ENCODE measurements around the gene SPATA16.
A peak's percentile ranks its signal among the peaks of the same experiment; 100 is the strongest.
"Not testable (repeated sequence)": the region's sequence is repeated elsewhere in the genome, so short reads cannot be mapped to it uniquely, and the experiment has no call there.

Gene SPATA16

DNA sequence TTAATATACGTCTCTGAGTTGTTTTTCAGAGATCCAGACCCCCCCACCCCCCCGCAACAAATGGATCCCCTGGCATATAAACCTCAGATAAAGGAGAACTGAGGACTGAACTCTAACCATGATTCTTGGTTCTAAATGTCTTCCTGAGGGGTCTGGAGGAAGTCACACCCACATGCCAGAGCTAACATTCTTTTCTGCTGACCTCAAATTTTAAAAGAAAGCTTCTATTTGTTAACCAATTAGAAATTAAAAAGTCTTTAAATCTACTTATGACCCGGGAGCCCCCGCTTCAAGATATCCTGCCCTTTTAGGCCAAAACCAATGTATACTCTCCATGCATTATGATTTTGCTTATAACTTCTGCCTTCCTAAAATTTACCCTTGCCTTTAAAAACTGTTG, 202.2 kb downstream of the SPATA16 start:
- DNase-seq: no peak

DNA sequence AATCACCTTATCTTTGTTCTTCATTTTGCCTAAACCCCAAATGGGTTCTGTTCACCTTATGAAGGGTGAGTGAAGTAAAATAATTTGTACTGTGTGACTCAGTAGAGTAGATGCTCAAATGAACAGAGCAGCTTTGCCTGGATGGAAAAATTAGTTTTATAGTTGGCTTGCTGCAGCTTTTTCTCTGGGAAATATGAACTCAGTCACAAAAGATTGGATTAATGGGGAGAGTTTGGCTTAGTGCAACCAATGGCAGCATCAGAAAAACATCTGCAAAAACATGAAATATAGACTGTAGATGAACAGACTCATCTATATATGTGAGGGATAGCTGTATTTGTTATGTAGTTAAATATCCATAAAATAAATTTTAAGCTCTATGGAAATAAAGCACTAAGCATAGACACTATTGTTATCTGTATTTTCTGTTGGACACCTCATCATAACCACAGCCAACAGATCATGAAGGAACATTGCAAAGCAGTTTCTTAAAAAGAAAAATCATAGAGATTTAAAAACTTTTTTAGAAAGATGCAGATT, 209.2 kb downstream of the SPATA16 start:
- no peak for DNase-seq

DNA sequence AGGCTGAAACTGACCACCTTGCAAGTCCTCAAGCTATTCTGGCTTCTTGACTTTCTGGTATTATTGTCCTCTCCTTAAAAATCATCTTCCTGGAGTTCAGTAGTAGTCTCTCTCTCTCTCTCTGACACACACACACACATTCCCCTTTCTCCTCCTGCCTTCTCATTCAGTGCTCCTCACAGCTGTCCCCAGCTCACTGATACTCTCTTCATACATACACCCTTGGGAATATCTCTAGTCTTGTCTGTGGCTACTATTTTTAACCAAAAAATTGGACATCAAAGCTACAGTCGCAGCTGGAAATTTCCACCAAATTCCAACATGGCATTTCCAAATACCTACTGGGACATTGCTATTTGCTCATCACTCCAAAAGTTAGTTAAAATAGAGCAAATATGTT, 211.6 kb downstream of the SPATA16 start:
- DNase-seq: no peak

DNA sequence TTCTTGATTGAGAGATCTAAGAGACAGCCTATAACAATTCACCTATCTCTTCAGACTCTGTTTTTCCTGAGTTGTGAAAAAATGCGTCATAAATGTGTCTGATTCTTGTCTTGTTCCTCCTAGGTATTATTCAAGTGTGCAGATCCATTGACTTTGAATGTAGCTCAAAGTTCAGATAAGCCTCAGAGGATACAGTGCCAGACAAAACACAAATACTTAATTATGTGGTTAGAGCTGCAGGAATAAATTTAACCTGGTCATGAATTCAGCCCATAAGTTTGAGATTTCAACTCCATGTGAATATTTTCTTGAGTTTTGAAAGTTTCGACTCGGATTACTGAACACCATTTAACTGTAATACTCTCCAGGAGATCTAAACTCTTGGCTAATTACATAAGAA, 216.5 kb downstream of the SPATA16 start:
- DNase-seq: no peak

DNA sequence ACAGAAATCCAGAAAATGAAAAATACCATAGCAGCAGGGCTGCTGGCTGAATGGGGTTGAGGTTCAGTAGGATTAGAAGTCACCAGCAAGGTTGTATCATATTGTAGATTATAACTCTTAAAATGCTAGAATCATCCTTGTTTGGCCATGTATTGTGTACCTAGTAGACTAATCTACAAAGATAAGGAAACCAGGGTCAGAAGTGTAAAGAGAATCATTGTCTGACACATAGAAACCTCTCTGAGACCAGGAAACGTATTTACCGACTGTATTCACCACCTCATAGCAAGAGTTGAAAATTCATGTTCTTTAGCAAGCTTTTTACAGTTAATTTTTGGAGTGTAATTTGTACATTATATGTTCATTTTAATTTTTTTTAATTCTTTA, 221.7 kb downstream of the SPATA16 start:
- DNase-seq: peak; percentile 77

DNA sequence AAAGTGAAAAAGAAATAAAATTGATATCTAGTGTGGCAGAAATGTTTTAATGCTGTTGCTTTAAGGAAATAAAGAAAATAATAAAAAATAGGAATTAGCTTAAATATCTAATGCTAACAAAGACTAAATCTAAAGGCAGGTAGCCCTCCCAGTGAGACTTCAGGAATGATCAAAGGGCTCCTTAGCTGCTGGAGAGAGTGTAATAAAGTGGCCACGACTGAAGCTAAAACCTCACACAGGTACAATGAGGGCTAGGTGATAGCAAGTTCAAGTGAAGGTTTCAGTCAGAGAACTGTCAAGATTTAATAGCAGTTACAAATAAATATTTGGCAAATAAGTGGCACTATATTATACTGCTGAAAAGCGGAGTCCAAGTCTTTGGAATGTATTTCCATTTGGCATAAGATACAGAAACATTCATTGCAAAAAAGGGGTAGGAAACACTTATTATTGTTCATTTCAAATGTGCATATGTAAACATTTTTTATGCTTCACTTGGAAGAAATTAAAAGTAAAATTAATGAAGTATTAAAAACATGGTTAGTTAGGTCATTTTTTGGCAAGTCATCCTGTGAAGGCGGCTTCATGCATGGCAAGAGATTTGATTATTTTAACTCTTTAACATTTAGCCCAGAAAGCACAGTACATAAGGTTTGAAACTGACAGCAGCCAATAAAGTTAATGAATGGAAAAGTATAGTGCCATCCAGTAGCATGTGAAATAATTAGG, 222.3 kb downstream of the SPATA16 start:
- peak; percentile 78 for DNase-seq

DNA sequence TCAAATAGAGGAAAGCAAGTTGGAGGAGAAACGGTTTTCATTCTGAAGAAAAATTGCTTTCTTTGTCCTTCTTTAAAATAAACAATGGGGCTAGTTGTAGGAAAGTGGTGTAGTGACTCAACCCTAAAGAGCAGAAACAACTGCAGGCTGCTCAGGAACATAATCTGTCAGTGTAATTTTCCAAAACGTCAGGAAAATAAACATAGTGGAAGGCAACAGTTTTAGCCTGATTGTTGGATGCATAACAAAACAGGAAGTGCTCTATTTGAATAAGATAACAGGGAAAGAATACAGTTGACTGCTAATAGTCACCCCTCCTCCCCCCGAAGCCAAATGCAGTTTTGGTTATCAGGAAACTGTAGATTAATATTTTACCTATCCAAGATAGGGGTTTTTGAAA, 222.9 kb downstream of the SPATA16 start:
- DNase-seq: peak; percentile 97

DNA sequence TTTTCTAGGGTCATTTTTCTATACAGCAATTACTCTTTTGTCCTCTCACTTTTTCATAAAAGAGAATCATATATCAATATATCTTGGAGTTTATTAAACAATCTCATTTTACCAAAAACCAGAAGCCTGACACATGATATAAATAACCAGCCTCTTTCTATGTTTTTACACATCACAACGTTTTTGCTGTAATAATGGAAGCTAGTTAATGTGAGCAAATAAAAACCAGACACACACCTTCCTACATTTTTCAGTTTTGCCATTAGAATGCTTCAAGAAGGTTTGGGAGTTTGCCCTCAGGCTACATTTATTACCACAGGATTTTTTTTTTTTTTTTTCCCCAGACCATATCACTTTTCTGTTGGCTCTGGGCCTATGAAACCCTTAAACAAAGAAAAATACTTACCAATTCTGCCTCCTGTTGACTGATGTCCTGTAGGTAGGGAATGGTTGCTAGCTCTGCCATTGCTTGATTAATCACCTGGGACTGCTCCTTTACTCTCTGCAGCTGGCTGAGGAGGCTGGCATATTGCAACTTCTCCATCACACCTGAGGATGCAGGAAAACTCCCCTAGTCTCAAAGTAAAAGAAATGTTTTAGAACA, 225.0 kb downstream of the SPATA16 start:
- peak; percentile 100 for DNase-seq

DNA sequence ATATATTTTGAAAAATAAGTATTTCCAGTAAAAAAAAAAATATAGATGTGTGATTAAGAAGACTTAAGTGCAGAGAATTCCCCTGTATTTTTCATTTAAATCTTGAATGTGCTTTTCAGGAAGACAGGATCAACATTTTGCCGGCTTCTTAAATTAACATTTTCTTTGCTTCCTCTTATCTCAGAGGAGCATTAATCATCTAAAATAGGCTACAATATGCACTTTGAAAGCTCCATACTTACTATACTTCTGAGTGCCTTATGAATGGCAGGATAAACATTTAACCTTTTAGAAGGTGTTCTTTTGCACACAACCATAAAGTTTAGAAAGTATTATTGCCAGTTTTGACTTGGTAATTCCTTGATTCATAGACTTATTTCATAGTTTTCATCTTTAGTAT, 226.2 kb downstream of the SPATA16 start:
- DNase-seq: no peak

DNA sequence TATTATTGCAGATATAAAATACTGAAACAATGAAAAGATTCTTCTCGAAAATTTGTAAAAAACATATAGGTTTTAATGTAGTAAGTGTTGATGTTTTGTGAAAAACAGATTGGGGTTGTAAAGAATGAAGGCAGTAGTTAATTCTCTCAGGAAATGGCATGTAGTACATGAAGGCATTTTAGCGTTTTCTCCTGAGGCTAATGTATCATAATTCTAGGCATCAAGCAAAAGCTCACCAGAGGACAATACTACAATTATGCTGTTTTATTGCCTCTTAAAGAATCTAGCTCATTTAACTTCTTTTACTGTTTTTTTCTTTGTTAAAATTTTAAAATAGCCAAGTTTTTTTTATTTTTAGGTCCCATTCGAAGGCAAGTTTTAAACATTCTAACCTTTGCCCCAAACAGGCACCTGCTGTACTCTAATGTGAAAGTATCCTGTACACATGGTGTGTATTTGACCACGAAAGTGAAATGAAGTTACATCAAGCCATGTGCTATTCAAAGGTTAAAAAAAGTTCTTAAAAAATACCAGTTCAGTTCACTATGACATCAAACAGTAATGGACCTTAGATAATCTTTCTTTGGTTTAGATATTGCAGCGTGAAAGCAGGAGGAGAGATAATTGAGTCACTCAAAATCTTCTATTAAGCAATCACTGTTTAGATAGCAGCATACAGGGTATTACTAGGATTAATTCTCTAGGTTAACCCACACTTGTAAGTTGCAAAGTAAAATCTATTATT, 227.0 kb downstream of the SPATA16 start:
- peak; percentile 13 for DNase-seq

DNA sequence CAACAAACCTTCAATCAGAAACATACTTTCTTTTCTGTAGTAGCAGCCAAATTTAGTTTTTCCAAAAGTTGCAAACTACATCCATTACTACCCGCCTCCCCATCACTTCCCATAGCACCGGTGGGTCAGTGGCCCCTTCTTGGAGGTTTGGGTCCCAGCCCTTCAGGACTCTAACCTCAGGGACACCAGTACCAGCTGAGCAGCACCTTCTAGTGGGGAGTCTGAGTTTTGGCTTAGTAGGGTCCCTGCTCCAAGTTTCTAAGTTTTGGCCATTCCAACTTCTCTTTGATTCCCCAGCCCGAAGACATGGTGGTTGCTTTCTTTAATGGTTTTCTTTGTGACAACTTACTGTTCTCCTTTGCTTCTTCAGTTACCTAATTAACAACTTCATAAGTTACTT, 229.9 kb downstream of the SPATA16 start:
- DNase-seq: no peak

DNA sequence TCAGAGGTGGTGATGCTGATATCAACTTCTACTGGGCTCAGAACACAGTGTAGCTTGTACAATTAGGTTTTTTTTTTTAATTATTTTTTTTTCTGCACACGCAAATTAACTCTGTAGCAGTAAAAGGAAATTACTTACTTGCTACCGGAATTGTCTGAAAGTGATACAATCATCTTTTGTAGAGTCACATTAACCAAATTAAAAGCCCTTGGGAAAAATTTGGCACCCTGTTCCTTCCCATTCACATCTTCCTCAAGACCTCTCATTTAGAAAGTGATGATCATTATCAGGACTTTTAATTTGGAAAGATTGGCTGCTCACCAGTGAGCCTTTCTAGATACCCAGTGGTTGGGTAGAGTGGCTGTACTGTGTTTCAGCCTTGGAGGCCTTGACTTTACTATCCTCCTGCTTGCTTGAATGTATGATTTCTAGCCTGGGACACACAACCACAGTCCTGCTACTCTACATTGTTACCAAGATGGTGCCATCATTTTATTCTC, 232.2 kb downstream of the SPATA16 start:
- DNase-seq: no peak

DNA sequence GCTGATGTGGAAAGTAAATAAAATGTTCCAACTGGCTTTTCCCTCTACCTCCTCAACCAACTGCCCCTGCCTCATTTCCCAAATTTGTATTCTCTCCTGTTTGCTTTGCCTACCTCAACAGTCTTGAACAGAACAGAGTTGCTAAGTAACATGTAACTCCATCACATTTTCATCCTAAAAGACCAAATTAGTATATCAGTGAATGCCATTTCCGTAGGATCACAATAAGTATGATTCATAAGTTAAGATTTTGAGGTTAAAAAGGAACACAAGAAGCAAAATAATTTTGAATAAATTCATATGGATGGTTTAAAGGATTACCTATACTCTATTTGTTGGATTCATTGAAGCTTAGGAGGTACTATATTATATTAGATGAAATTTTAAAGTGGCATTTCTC, 235.6 kb downstream of the SPATA16 start:
- no peak for DNase-seq

DNA sequence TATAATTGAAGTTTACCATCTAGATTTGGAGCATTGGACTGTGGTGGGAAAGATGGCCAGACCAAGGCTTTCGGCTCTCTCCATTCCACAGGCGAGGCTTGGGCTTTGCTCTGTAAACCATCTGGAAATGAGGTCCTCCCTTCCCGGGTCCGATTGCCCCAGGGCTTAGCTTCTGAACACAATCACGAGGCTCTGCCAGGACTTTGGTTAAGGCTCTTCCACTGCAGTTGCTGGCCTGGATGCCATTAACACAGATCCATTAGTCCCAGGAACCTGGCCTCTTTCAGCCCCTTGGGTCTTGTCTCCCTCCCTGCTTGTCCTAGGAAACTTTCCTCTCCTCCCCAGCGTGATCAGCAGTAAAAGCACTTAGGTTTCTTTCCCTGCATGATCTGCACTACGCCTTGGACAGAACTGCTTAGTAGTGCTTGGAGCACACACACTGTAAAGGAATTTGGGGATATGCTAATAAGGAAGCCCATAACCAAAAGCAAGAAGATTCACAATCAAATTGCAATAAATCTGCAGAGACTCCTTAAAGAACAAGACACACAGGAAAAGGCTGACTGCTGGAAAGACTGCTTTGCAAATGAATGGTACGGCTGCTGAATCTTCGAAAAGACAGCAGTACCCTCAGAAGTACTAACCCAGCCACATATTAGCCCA, 236.2 kb downstream of the SPATA16 start:
- no peak for DNase-seq

DNA sequence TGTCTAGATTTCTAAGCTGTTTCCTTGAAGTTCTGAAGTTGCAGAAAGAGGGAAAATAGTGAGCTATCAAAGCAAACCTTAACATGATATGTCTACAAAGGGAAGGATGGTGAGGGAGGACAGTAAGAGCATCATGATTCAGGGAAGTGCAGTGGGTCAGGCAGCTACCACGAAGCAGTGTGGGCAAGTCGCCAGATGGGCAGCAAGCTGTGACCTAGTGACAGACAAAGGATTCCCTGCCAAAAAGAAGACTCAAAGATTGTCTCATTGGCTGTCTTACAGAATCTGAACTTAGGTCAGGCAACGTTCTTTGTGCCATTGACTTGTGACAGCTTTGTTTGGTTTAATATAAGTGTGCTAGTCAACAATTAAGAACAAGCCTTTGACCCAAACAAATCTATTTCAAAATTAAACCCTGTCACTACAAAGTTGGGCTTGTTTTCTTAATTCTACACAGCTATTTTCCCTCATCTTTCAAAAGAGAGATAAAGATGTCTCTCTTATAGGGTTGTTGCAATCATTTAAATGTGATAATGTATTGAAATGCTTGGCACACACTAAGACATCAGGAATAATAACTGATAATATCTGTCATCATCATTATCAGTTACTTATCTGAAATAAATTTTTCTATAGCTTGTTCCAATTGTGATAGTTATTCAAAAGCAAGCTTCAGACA, 237.3 kb downstream of the SPATA16 start:
- peak; percentile 25 for DNase-seq

DNA sequence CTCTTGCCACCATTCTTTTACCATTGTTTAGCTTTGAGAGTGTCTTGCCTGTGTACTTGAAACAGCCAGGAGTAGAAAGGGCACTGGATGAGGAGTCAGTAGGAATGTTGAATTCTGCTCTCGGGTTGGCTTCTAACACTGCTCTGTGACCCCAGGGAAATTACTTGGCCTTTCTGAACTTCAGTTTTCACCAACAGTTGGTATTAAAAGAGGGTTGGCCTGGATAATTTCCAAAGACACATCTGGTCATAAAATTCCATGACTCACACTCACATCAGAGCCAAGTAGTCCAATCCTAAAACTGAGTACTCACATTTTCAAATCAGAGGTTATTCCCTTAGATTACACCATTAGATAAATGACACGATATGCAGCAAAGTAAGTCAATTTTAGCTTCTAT, 248.9 kb downstream of the SPATA16 start:
- DNase-seq: no peak

DNA sequence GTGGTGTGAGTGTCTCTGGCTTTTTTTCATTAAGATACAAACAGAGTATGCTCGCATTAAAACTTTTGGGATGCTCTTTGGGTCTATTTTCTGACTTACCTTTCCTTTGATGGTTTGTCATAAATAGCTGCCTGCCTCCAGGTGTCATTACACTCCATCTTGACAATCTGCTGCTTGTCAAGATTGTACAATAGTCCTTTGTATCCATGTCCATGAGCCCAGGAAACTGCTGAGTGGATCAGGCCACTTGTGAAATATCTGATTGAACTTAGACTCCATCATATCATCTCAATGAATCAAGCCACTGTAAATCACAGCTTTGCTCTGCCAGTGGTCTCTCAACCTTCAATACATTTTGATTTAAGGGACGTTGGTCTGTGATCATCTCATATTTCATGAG, 255.3 kb downstream of the SPATA16 start:
- peak; percentile 60 for DNase-seq

DNA sequence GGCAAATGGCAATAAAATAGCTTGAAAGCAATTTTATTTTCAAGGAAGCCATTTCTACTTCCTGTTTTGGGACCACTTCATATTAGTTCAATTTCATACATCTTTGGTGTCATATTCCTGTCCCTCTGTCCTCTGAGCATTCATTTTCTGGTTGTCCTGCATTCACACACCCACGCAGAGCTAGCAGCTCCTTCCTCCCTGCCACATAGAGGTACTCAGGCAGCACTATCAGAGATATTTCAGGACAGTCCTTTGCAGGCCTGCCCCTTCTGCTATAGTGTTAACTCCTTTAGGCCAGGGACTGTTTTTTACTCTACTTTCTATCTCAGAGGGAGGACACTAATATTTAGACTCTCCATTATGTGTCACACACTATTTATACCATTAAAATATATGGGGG, 258.5 kb downstream of the SPATA16 start:
- no peak for DNase-seq

DNA sequence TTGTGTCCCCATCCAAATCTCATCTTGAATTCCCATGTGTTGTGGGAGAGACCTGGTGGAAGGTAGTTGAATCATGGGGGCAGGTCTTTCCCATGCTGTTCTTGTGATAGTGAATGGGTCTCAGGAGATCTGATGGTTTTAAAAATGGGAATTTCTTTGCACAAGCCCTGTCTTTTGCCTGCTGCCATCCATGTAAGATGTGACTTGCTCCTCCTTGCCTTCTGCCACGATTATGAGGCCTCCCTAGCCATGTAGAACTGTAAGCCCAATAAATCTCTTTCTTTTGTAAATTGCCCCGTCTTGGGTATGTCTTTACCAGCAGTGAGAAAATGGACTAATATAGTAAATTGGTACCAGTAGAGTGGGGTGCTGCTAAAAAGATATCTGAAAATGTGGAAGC, 261.7 kb downstream of the SPATA16 start:
- not testable (repeated sequence) for DNase-seq

DNA sequence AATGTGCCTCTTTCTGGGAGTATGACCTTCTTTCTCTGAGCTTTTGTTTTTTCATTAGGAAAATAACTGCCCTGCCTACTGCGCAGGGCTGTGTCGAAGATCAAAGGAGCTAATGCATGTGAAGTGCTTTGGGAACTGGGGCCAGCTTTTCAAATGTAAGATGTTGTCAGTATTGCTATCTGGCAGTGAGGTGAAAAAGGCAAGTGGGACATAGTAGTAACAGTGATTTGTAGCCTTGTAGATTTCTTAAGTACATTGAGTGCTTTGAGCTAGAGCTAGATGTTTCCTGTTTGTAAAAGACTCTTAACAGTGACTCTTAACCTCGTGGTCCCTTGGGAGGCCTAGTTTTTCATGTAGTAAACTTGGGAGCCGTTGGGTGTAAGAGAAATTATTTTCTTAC, 264.0 kb downstream of the SPATA16 start:
- DNase-seq: no peak

DNA sequence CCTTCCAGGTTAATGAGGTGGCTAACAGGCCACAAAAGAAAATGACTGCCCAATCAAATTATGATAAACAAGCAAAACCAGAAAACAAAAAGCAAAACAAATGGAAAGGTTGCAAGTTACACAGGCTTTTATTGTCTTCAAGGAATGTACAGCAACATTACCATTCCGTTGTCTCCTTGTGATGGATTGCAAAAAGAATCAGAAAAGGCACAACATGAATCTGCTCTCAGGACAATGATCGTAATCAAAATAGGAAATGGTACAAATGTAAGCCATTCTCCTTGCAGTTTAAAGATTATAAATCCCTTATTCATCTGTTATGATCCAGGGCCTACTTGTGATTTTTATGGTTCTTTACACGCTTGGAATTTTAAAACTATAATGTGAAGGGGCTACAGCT, 264.7 kb downstream of the SPATA16 start:
- no peak for DNase-seq

DNA sequence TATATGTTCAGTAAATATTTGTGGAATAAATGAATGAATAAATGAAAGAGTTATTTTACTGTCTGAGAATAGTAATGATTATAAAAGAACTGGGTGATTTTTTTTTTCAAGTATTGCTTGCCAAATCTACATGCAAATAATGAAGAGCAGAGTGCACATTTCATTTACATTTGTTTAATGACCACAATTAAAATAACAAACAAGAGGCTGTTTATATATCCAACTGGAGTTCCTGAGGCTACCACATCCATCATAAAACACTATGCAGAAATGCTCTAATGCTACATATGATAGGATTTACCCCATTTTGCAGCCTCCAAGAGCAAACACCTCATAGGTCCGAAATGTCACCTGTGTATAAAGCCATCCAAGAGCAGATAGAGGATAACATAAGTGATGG, 266.0 kb downstream of the SPATA16 start:
- DNase-seq: no peak
